Stomach (tissue), 4 donors: Measurements from ENCODE around the gene LDLRAD3.

ENCODE experiments used
- CTCF ChIP-seq, 7 experiments: fragments of 450-650 bp in 4 of 7; fragments of 200-600 bp in 3 of 7; sonication (generic) in 3 of 7; IDR thresholded peaks; one replicate each; pipeline ENCODE4 v1.5.1; 2016 to 2019; ENCODE audit warnings: antibody characterized with exemption in 7 of 7, control low read depth in 2 of 7, mild to moderate bottlenecking in 1 of 7
- EP300 ChIP-seq: sonication (generic); formaldehyde crosslinking; IDR thresholded peaks from one replicate; pipeline ENCODE4 v1.6.1; 2017; ENCODE audit warnings: antibody characterized with exemption
- POLR2A ChIP-seq, 4 donors: fragments of 450-650 bp; IDR thresholded peaks; one replicate each; pipeline ENCODE4 v1.6.1; 2016; ENCODE audit warnings: antibody characterized with exemption in 4 of 4, control low read depth in 2 of 4, mild to moderate bottlenecking in 1 of 4, moderate library complexity in 1 of 4
- POLR2AphosphoS5 ChIP-seq, 3 donors: sonication (generic); formaldehyde crosslinking; IDR thresholded peaks; one replicate each; pipeline ENCODE4 v1.6.1; 2016; ENCODE audit warnings: antibody characterized with exemption in 3 of 3

- TF ChIP-seq POLR2A (IDR thresholded peaks at IDR 0.05) (no peak), CTCF (IDR thresholded peaks at IDR 0.05) (no peak), POLR2AphosphoS5 (IDR thresholded peaks at IDR 0.05) (no peak), EP300 (no peak)
Observed at GRCh38 chr11:36090356-36091109, 146.7 kb downstream of the LDLRAD3 start.
